ENCODE measurements around the gene PSMA7. TPM values are rescaled to one million over a fixed set of nuclear protein-coding genes. Genes with fewer than 3 reads are reported as not detected.

PSMA7 gene
- total RNA-seq, 4 donors from 2014 or later, result 261 to 349 (median 304) TPM

DNA sequence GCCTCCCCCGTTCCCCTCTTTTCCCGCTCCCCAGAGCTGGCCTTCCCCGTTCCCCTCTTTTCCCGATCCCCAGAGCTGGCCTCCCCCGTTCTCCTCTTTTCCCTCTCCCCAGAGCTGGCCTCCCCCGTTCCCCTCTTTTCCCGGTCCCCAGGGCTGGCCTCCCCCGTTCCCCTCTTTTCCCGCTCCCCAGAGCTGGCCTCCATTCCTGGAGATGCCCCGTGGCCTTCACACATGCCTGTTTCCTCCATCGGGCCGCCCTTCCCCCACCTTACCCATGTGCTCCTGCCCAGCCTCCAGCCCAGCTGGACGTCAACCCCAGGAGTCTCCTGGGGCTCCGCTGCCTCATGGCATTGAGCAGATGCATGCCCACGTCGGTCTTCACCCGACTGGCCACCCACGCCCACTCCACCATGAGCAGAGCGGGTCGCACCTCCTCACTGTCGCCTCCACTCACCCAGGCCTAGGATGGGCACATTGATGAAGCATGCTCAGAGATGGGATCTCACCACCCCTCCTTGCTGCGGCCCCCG is 8.7 kb upstream of the PSMA7 start:
- peaks cover 22 to 50% (median 36%) of the 10 kb centered on the region in 4 donors for H3K4me1 ChIP-seq
- intact Hi-C loops (cut with DNase I), result no loop called here
- H3K27ac ChIP-seq (replicated peaks in 1 of 4), result no peak overlapping the region
- no peak for TF ChIP-seq POLR2AphosphoS5 (IDR thresholded peaks at IDR 0.05)
- TF ChIP-seq, protein P1, sequence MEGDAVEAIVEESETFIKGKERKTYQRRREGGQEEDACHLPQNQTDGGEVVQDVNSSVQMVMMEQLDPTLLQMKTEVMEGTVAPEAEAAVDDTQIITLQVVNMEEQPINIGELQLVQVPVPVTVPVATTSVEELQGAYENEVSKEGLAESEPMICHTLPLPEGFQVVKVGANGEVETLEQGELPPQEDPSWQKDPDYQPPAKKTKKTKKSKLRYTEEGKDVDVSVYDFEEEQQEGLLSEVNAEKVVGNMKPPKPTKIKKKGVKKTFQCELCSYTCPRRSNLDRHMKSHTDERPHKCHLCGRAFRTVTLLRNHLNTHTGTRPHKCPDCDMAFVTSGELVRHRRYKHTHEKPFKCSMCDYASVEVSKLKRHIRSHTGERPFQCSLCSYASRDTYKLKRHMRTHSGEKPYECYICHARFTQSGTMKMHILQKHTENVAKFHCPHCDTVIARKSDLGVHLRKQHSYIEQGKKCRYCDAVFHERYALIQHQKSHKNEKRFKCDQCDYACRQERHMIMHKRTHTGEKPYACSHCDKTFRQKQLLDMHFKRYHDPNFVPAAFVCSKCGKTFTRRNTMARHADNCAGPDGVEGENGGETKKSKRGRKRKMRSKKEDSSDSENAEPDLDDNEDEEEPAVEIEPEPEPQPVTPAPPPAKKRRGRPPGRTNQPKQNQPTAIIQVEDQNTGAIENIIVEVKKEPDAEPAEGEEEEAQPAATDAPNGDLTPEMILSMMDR (IDR thresholded peaks at IDR 0.05), result no peak
- 82% methylated on average over 19 of the region's 23 CpGs for WGBS
- no peaks in the 10 kb centered on the region for H3K27me3 ChIP-seq
- no peak for DNase-seq (ENCODE audit: extremely low spot score)
- peaks cover 0 to 33% (median 20%) of the 10 kb centered on the region in 4 donors for H3K36me3 ChIP-seq
- H3K9me3 ChIP-seq, result no peaks in the 10 kb centered on the region
- no peak overlapping the region for H3K4me3 ChIP-seq

DNA sequence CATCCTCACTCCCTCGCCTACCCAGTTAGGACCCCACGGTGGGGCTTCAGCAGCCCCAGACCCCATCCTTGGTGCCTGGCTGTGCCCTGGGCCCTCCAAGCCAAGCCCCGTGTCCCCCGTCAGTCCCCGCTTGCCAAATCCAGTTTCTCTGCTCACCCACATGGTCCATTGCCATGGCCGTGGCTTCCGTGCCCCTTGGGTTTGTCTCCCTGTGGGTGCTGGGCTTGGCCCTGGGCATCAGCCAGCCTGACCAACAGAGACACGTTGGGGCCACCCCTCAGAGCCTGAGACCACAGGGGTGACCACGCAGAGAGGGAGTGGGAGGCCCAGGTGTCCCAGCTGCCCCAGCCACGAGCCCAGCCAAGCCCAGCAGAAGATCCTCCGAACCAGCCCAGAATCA is 8.0 kb upstream of the PSMA7 start:
- intact Hi-C loops (cut with DNase I), result no loop called here
- Histone ChIP-seq H3K9me3 (no peaks in the 10 kb centered on the region), H3K27me3 (no peaks in the 10 kb centered on the region), H3K36me3 (peaks cover 0 to 33% (median 20%) of the 10 kb centered on the region in 4 donors), H3K27ac (replicated peaks in 1 of 4) (no peak overlapping the region), H3K4me3 (no peak overlapping the region), H3K4me1 (peaks cover 20 to 48% (median 31%) of the 10 kb centered on the region in 4 donors)
- WGBS, result 88% methylated on average over 9 of the region's 11 CpGs
- DNase-seq (ENCODE audit: extremely low spot score), result no peak
- TF ChIP-seq EP300 (IDR thresholded peaks at IDR 0.05) (no peak), POLR2AphosphoS5 (IDR thresholded peaks at IDR 0.05) (no peak), POLR2A (IDR thresholded peaks at IDR 0.05; ENCODE audit: low read depth) (no peak)
- TF ChIP-seq, protein P1 (IDR thresholded peaks at IDR 0.05), result no peak

DNA sequence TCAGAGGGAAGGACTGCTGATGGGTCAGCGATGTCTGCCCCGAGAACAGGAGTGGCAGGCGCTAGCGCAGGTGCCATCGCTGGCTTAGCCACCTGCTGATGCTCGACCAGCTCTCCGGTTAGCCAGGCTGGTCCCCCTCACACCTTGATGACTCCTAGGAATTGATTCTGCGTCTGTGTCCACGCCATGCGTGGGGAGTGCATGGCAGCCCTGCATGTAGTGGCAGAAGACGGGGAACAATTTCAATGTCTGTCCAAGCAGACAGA is 7.0 kb upstream of the PSMA7 start:
- no peaks in the 10 kb centered on the region for H3K27me3 ChIP-seq
- 95% methylated on average over 11 of the region's 11 CpGs for WGBS
- intact Hi-C loops (cut with DNase I), result no loop called here
- H3K4me3 ChIP-seq, result no peak overlapping the region
- TF ChIP-seq POLR2AphosphoS5 (IDR thresholded peaks at IDR 0.05) (no peak), EP300 (IDR thresholded peaks at IDR 0.05) (no peak), POLR2A (IDR thresholded peaks at IDR 0.05; ENCODE audit: low read depth) (no peak)
- TF ChIP-seq, protein P1 (IDR thresholded peaks at IDR 0.05), result no peak
- H3K27ac ChIP-seq (replicated peaks in 1 of 4), result no peak overlapping the region
- peaks cover 0 to 30% (median 18%) of the 10 kb centered on the region in 4 donors for H3K36me3 ChIP-seq
- DNase-seq (ENCODE audit: extremely low spot score), result no peak
- peaks cover 30 to 56% (median 37%) of the 10 kb centered on the region in 4 donors for H3K4me1 ChIP-seq
- H3K9me3 ChIP-seq, result no peaks in the 10 kb centered on the region

DNA sequence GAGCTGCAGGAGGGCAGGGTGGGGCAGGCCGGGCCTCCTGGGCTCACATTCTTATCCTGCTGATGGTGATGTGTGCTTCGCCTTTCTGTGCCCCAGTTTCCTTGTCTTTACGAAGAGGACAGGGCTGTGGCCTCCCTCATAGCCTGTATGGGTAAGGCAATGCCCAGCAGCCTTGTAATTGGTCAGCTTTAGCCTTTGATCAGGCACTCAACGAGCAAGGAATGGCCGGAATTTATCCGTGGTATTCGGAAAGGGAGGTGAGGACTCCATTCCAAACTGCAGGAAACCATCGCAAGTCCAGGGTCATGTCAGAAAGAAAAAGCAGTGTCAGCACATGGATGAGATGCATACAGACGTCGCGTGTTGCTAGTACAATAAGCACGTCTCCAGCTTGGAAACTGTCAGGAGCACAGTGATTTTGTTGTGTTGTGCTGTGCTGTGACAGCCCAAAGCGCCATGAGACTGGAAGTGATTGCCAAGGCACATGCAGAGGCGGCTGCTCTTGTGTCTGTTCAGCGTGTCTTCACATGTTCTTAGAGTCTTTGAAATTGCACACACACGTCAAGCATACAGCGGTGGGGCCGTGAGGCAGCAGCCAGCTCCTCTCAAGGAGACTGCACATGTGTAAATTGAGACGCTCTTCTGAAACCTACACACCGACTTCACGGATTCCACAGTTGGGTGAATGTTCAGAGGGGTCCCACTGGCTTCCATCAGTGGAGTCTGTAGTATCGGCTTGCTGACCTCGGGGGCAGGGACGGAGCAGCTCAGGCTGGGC is 6.5 kb upstream of the PSMA7 start:
- peaks cover 33 to 61% (median 43%) of the 10 kb centered on the region in 4 donors for H3K4me1 ChIP-seq
- TF ChIP-seq, protein P1 (IDR thresholded peaks at IDR 0.05), result no peak
- no peak for TF ChIP-seq POLR2AphosphoS5 (IDR thresholded peaks at IDR 0.05)
- TF ChIP-seq POLR2A (IDR thresholded peaks at IDR 0.05; ENCODE audit: low read depth), result no peak
- TF ChIP-seq EP300 (IDR thresholded peaks at IDR 0.05), result no peak
- H3K4me3 ChIP-seq, result no peak overlapping the region
- H3K27me3 ChIP-seq, result no peaks in the 10 kb centered on the region
- 68% methylated on average over 24 of the region's 24 CpGs for WGBS
- H3K27ac ChIP-seq (replicated peaks in 1 of 4), result no peak overlapping the region
- no peaks in the 10 kb centered on the region for H3K9me3 ChIP-seq
- intact Hi-C loops (cut with DNase I), result no loop called here
- H3K36me3 ChIP-seq, result peaks cover 0 to 24% (median 13%) of the 10 kb centered on the region in 4 donors
- no peak for DNase-seq (ENCODE audit: extremely low spot score)
